HFF-Myc (cell line): ENCODE results near the gene MYO3B.

ENCODE experiments used
- DNase-seq: peaks from one replicate; pipeline ENCODE4 v3.0.0-alpha.2; 2011; ENCODE audit warnings: low read depth; ENCODE audit errors: extremely low read depth
- H3K4me3 ChIP-seq: replicated peaks from 2 replicates; pipeline ENCODE4 v1.5.1; 2011; ENCODE audit warnings: low read depth, mild to moderate bottlenecking, control low read depth, low read length
- TF ChIP-seq, protein P1 (sequence below): IDR thresholded peaks from 2 replicates; pipeline ENCODE4 v1.5.1; 2012; ENCODE audit warnings: mild to moderate bottlenecking, low read depth, low read length, control low read depth; ENCODE audit errors: missing control alignments

MYO3B gene

DNA sequence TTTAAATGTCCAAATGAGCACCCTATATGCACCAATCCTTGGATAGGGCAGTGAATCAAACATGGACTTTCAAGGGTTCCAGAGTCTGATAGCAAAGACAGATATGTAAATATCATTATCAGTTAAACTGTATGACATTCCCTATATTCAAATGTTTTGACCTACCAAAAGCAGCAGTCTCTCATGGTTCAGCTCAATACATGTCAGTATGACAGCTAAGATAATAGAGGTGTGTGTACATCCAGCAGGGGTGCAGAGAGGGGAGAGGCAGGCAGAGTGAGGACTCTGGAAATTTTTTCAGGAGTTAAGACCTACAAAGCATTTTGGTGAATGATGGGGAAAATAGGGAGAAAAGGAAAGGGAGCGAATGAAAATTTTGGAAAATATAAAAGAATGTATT, 106.3 kb downstream of the MYO3B start:
- TF ChIP-seq, protein P1, sequence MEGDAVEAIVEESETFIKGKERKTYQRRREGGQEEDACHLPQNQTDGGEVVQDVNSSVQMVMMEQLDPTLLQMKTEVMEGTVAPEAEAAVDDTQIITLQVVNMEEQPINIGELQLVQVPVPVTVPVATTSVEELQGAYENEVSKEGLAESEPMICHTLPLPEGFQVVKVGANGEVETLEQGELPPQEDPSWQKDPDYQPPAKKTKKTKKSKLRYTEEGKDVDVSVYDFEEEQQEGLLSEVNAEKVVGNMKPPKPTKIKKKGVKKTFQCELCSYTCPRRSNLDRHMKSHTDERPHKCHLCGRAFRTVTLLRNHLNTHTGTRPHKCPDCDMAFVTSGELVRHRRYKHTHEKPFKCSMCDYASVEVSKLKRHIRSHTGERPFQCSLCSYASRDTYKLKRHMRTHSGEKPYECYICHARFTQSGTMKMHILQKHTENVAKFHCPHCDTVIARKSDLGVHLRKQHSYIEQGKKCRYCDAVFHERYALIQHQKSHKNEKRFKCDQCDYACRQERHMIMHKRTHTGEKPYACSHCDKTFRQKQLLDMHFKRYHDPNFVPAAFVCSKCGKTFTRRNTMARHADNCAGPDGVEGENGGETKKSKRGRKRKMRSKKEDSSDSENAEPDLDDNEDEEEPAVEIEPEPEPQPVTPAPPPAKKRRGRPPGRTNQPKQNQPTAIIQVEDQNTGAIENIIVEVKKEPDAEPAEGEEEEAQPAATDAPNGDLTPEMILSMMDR: no peak
- no peak overlapping the region for H3K4me3 ChIP-seq
- no peak for DNase-seq

DNA sequence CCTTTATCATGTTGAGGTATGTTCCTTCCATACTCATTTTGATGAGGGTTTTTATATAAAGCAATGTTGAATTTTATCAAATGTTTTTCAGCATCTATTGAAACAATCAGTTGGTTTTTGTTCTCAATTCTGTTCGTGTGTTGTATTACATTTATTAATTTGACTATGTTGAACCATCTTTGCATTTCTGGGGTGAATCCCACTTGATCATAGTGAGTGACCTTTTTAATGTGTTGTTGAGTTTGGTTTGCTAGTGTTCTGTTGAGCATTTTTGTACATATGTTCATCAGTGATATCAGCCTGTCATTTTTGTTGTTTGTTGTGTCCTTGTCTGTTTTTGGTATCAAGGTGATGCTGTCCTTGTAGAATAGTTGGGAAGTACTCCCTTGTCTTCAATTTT, 110.9 kb downstream of the MYO3B start:
- TF ChIP-seq, protein P1: no peak
- H3K4me3 ChIP-seq: no peak overlapping the region
- DNase-seq: no peak

DNA sequence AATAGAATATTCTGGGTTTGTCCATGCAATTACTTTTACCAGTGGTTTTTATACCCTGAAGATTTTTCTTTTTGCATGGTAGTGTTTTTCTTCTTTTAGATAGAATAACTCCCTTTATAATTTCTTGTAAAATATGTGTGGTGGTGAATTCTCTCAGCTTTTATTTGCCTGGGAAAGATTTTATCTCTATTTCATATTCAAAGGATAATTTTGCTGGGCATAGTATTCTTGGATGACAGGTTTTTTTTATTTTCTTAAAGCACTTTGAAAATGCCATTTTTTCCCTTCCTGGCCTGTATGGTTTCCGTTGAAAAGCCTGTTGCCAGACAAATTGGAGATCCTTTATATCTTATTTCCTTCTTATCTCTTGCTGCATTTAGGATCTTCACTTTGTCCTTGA, 113.5 kb downstream of the MYO3B start:
- DNase-seq: no peak
- TF ChIP-seq, protein P1: no peak

DNA sequence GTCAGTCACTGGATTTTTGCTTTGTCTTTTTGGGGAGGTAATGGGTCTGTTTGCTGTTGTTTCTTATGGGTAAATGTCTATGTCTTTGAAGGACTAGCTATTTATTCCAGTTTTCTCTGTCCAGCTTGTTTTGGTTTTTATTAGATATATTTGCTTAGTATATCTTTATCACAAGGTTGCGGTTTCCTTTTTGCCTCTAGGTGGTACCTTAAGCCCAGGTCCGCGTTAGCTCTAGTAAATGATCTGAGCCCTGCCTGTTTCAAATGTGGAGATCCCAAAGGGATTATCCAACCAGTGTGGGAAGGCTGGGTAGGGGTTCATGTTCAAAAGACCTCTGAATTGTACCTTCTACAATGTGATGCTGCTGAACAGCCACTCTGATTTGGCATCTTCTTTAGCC, 114.5 kb downstream of the MYO3B start:
- DNase-seq: no peak
- TF ChIP-seq, protein P1: no peak
- H3K4me3 ChIP-seq: no peak overlapping the region

More for the DNA sequence above, 113.5 kb downstream of the MYO3B start:
- no peak overlapping the region for H3K4me3 ChIP-seq

DNA sequence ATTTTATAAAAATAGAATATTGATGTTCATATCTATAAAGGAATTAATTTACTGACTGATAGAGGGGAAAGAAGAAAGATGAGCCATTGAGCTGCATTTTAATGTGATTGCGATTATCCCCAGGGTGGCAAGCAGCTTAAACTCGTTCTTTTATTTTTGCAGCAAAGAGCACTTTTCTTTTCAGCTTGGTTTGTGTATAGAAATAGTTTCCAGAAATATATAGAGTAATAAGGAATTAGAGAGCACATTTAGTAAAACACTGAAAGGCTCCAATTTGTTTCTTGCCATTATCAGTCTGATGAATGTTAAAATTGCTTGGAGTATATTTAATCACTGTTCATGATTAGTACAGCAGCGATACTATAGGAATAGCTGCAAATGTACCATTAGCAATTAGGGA, 119.5 kb downstream of the MYO3B start:
- TF ChIP-seq, protein P1: no peak
- no peak overlapping the region for H3K4me3 ChIP-seq
- DNase-seq: no peak

DNA sequence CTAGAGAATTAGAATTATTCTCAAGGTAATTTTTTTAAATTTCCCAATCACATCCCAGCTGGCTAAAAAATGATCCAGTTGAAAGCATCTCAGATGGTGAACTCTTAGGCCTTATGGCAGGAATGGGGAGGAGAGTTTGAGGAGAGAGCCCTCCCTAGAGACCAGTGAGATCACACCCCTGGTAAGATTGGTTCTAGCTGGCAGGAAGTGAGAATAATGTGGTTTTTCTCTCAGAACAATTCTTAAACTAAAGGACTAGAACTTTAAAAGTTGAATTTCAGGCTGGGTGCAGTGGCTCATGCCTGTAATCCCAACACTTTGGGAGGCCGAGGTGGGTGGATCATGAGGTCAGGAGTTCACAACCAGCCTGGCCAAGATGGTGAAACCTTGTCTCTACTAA, 120.2 kb downstream of the MYO3B start:
- DNase-seq: no peak
- TF ChIP-seq, protein P1: no peak
- H3K4me3 ChIP-seq: no peak overlapping the region

DNA sequence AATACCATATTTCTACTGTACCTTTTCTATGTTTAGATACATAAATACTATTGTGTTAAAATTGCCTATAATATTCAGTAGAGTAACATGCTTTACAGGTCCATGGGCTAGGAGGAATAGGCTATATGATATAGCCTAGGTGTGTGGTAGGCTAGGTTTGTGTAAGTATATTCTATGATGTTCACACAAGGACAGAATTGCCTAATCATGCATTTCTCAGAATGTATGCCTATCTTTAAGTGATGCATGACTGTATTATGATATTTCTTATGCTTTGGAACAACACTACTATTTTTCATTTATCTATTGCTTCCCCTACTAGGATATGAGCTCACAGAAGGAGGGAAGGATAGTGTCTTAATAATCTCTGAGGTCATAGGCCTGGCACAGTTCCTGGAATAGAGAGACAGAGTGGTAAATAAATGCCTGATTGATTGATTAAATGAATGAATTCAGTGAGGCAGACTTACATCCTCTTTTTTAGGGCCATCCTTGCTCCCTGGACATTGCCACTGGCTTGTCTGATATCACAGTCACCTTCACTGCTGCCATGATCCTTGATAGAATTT, 121.0 kb downstream of the MYO3B start:
- DNase-seq: no peak
- TF ChIP-seq, protein P1: no peak
- no peak overlapping the region for H3K4me3 ChIP-seq
